ENCODE results near the gene CDC42EP3. TPM values are rescaled to one million over a fixed set of nuclear protein-coding genes. Genes with fewer than 3 reads are reported as not detected.

The CDC42EP3 gene
- total RNA-seq, 5 donors from 2014 or later (not counting 1 experiment from before 2014, with no cell fraction given): 30.0 to 60.3 (median 37.6) TPM

DNA sequence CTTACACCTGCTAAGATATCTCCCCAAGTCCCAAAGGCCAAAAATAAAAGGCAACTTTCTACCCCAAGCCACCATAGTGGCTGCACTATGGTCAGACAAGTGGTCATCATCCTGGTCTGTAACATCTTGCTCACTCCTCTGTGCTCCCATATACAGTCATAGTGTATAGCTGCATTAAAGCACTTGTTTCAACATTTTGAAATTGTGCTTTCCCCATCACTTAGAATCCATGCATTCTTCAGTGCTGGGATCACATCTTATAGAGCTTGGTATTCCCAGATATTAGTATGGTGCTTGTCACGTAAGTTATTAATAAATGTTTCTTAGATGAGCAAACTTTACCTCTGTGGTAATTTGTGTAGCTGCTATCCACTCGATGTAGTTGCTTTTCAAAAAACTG is 40.4 kb upstream of the CDC42EP3 start:
- H3K4me3 Mint-ChIP-seq: peak overlapping the region in 1 of 3 donors; percentile 46
- POLR2A ChIA-PET: interaction anchor here (0.5 to 0.7 kb wide), 3 partner anchors 68 to 509 kb away, joined by 6 to 9 read pairs (median 8); no protein-coding TSS in a partner anchor
- H3K27ac Mint-ChIP-seq: peak overlapping the region; percentile 62 to 75

DNA sequence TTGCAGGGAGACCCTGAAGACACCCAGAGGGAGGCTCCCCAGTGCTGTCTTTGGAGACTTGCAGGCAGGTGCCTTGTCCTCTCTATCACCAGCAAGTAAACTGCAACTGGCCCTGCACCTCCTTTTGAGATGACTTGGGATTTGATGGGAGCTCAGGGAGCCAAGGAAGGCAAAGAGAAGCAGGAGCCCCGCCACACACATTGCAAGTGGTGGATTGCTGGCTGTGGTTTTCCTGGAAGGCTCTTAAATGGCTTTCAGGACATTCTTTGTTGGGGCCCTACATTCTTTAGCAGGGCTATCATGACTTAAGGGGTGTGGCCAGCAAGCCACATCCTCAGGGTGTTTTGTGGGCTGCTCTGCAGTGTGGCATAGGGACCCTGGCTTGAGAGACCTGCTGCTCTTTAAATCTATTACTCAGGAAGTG is 39.9 kb upstream of the CDC42EP3 start:
- Mint-ChIP-seq H3K9me3 (peaks cover 0 to 15% (median 3%) of the 10 kb centered on the region in 3 donors), H3K4me3 (peak overlapping the region in 1 of 3 donors; percentile 46), H3K4me1 (peaks cover 42 to 55% (median 51%) of the 10 kb centered on the region in 3 donors), H3K36me3 (peaks cover 2% of the 10 kb centered on the region), H3K27ac (peak overlapping the region; percentile 62 to 75), H3K27me3 (no peaks in the 10 kb centered on the region)
- H3K27me3 ChIP-seq (replicated peaks in 1 of 2; ENCODE audit: control insufficient read depth in 2 of 2, extremely low read depth in 1 of 2, insufficient read depth in 2 of 2, low read length in 1 of 2): no peaks in the 10 kb centered on the region
- peaks cover 16 to 18% of the 10 kb centered on the region in 2 experiments for H3K4me1 ChIP-seq (ENCODE audit: control insufficient read depth in 1 of 2, extremely low read depth in 1 of 2, insufficient read depth in 2 of 2, low read length in 2 of 2)
- ChIA-PET CTCF (interaction anchor here in 1 of 2 donors (0.5 to 0.6 kb wide), 2 partner anchors 167 to 511 kb away, joined by 3 read pairs; no protein-coding TSS in a partner anchor), POLR2A (no interaction called here)
- H3K36me3 ChIP-seq (ENCODE audit: control insufficient read depth in 2 of 2, extremely low read depth in 1 of 2, insufficient read depth in 1 of 2, low read length in 1 of 2): no peaks in the 10 kb centered on the region
- ATAC-seq (replicated peaks in 1 of 4) (peak; percentile 78 to 98 (median 90)), DNase-seq (peak in 32 of 35 experiments; percentile 1 to 48 (median 17))
- H3K9me3 ChIP-seq: peaks cover 2% of the 10 kb centered on the region
- no peak overlapping the region for H3K4me3 ChIP-seq (ENCODE audit: control insufficient read depth in 1 of 2, extremely low read depth in 1 of 2, low read length in 1 of 2)
- 0% methylated on average over 1 of the region's 1 CpG for WGBS (ENCODE audit: insufficient coverage)
- peak overlapping the region; percentile 46 for H3K27ac ChIP-seq (ENCODE audit: low read length)

More for the DNA sequence above, 40.4 kb upstream of the CDC42EP3 start:
- Histone ChIP-seq H3K27ac (ENCODE audit: low read length) (peak overlapping the region; percentile 46), H3K9me3 (peaks cover 2% of the 10 kb centered on the region), H3K27me3 (replicated peaks in 1 of 2; ENCODE audit: control insufficient read depth in 2 of 2, extremely low read depth in 1 of 2, insufficient read depth in 2 of 2, low read length in 1 of 2) (no peaks in the 10 kb centered on the region), H3K4me1 (ENCODE audit: control insufficient read depth in 1 of 2, extremely low read depth in 1 of 2, insufficient read depth in 2 of 2, low read length in 2 of 2) (peaks cover 16 to 18% of the 10 kb centered on the region in 2 experiments), H3K4me3 (ENCODE audit: control insufficient read depth in 1 of 2, extremely low read depth in 1 of 2, low read length in 1 of 2) (no peak overlapping the region), H3K36me3 (ENCODE audit: control insufficient read depth in 2 of 2, extremely low read depth in 1 of 2, insufficient read depth in 1 of 2, low read length in 1 of 2) (no peaks in the 10 kb centered on the region)
- Mint-ChIP-seq H3K27me3 (no peaks in the 10 kb centered on the region), H3K4me1 (peaks cover 37 to 52% (median 48%) of the 10 kb centered on the region in 3 donors), H3K36me3 (peaks cover 4% of the 10 kb centered on the region), H3K9me3 (peaks cover 0 to 17% (median 3%) of the 10 kb centered on the region in 3 donors)
- no peak for ATAC-seq (replicated peaks in 1 of 4)
- no peak for DNase-seq
- CTCF ChIA-PET: no interaction called here
- WGBS (ENCODE audit: insufficient coverage): no CpG with 5 or more reads among the region's 2 CpGs

DNA sequence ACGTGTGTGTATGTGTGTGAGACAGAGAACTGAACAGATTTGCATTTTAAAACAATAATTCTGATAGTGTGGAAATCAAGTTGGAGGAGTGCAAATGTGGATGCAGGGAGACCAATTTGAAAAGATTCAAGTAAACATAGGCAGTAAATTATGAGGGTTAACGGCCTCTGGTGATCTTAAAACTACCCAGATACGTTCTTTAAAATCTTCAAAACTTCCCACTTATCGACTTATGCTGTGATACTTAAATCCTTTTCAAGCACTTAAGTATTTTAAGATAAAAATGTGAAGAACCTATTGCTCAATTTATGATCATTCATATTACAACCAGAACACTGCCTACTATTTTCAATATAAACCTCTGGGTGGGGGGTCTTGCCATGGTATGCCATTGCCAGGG is 37.7 kb upstream of the CDC42EP3 start:
- H3K36me3 Mint-ChIP-seq: no peaks in the 10 kb centered on the region
- H3K4me3 ChIP-seq (ENCODE audit: control insufficient read depth in 1 of 2, extremely low read depth in 1 of 2, low read length in 1 of 2): no peak overlapping the region
- 44% methylated on average over 1 of the region's 4 CpGs for WGBS (ENCODE audit: insufficient coverage)
- no peak overlapping the region for H3K4me3 Mint-ChIP-seq
- no peaks in the 10 kb centered on the region for H3K27me3 ChIP-seq (replicated peaks in 1 of 2; ENCODE audit: control insufficient read depth in 2 of 2, extremely low read depth in 1 of 2, insufficient read depth in 2 of 2, low read length in 1 of 2)
- H3K36me3 ChIP-seq (ENCODE audit: control insufficient read depth in 2 of 2, extremely low read depth in 1 of 2, insufficient read depth in 1 of 2, low read length in 1 of 2): no peaks in the 10 kb centered on the region
- H3K9me3 Mint-ChIP-seq: no peaks in the 10 kb centered on the region
- H3K27ac Mint-ChIP-seq: no peak overlapping the region
- ATAC-seq (replicated peaks in 1 of 4) (no peak), DNase-seq (no peak)
- POLR2A ChIA-PET: no interaction called here
- H3K4me1 ChIP-seq (ENCODE audit: control insufficient read depth in 1 of 2, extremely low read depth in 1 of 2, insufficient read depth in 2 of 2, low read length in 2 of 2): peaks cover 16 to 18% of the 10 kb centered on the region in 2 experiments
- H3K27me3 Mint-ChIP-seq: no peaks in the 10 kb centered on the region
- no peaks in the 10 kb centered on the region for H3K9me3 ChIP-seq
- H3K4me1 Mint-ChIP-seq: peaks cover 51 to 55% (median 55%) of the 10 kb centered on the region in 3 donors
- CTCF ChIA-PET: no interaction called here
- H3K27ac ChIP-seq (ENCODE audit: low read length): no peak overlapping the region

DNA sequence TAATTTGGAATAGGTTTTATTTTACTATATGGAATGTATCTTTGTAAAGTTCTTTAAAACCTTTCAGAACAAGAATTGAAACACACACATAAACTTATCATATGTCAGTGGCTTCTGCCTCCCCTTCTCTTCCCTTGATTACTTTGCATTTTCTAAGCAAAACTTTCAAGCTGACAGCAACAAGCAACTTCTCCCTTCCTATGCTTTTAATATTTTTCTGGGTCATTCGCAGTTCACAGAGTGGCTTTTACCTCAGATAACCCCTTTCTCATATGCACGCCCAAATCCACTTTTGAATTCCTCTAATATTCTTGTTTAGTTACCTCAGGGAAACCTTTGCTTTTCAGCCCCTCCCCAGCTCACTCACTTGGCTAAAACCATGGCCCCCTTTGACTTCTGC is 36.7 kb upstream of the CDC42EP3 start:
- Mint-ChIP-seq H3K36me3 (no peaks in the 10 kb centered on the region), H3K4me3 (no peak overlapping the region), H3K27ac (no peak overlapping the region), H3K4me1 (peaks cover 46 to 49% (median 49%) of the 10 kb centered on the region in 3 donors), H3K9me3 (no peaks in the 10 kb centered on the region), H3K27me3 (no peaks in the 10 kb centered on the region)
- ChIA-PET POLR2A (no interaction called here), CTCF (no interaction called here)
- Histone ChIP-seq H3K4me1 (ENCODE audit: control insufficient read depth in 1 of 2, extremely low read depth in 1 of 2, insufficient read depth in 2 of 2, low read length in 2 of 2) (peaks cover 15 to 16% of the 10 kb centered on the region in 2 experiments), H3K9me3 (no peaks in the 10 kb centered on the region), H3K27ac (ENCODE audit: low read length) (no peak overlapping the region), H3K27me3 (replicated peaks in 1 of 2; ENCODE audit: control insufficient read depth in 2 of 2, extremely low read depth in 1 of 2, insufficient read depth in 2 of 2, low read length in 1 of 2) (no peaks in the 10 kb centered on the region), H3K4me3 (ENCODE audit: control insufficient read depth in 1 of 2, extremely low read depth in 1 of 2, low read length in 1 of 2) (no peak overlapping the region), H3K36me3 (ENCODE audit: control insufficient read depth in 2 of 2, extremely low read depth in 1 of 2, insufficient read depth in 1 of 2, low read length in 1 of 2) (no peaks in the 10 kb centered on the region)
- no peak for DNase-seq
- WGBS (ENCODE audit: insufficient coverage): 76% methylated on average over 2 of the region's 2 CpGs
- no peak for ATAC-seq (replicated peaks in 1 of 4)

DNA sequence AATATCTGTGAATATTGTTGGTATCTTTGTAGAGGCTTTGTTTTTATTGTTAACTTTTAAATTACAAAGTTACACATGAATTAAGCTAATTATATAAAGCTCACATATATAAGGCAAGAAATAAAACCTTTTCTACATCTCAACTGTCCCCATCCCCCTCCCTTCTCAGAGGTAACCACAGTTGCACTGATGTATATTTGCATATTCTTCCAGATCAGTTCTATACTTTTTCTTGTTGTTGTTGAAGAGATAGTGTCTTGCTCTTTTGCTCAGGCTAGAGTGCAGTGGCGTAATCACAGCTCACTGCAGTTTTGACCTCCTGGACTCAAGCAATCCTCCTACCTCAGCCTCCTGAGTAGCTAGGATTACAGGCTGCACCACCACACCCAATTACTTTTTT is 36.0 kb upstream of the CDC42EP3 start:
- H3K4me1 Mint-ChIP-seq: peaks cover 42 to 44% (median 44%) of the 10 kb centered on the region in 3 donors
- no peak overlapping the region for H3K27ac ChIP-seq (ENCODE audit: low read length)
- CTCF ChIA-PET: interaction anchor here in 1 of 2 donors (0.6 kb wide), 1 partner anchor 183 kb away, joined by 6 read pairs; no protein-coding TSS in a partner anchor
- no peak overlapping the region for H3K4me3 ChIP-seq (ENCODE audit: control insufficient read depth in 1 of 2, extremely low read depth in 1 of 2, low read length in 1 of 2)
- no peak overlapping the region for H3K4me3 Mint-ChIP-seq
- no peak overlapping the region for H3K27ac Mint-ChIP-seq
- no peaks in the 10 kb centered on the region for H3K9me3 Mint-ChIP-seq
- H3K36me3 Mint-ChIP-seq: no peaks in the 10 kb centered on the region
- POLR2A ChIA-PET: no interaction called here
- ATAC-seq (replicated peaks in 1 of 4) (no peak), DNase-seq (no peak)
- peaks cover 13 to 16% of the 10 kb centered on the region in 2 experiments for H3K4me1 ChIP-seq (ENCODE audit: control insufficient read depth in 1 of 2, extremely low read depth in 1 of 2, insufficient read depth in 2 of 2, low read length in 2 of 2)
- no peaks in the 10 kb centered on the region for H3K36me3 ChIP-seq (ENCODE audit: control insufficient read depth in 2 of 2, extremely low read depth in 1 of 2, insufficient read depth in 1 of 2, low read length in 1 of 2)
- H3K27me3 Mint-ChIP-seq: no peaks in the 10 kb centered on the region
- no peaks in the 10 kb centered on the region for H3K27me3 ChIP-seq (replicated peaks in 1 of 2; ENCODE audit: control insufficient read depth in 2 of 2, extremely low read depth in 1 of 2, insufficient read depth in 2 of 2, low read length in 1 of 2)
- no peaks in the 10 kb centered on the region for H3K9me3 ChIP-seq
- WGBS (ENCODE audit: insufficient coverage): no CpG with 5 or more reads among the region's 1 CpG

DNA sequence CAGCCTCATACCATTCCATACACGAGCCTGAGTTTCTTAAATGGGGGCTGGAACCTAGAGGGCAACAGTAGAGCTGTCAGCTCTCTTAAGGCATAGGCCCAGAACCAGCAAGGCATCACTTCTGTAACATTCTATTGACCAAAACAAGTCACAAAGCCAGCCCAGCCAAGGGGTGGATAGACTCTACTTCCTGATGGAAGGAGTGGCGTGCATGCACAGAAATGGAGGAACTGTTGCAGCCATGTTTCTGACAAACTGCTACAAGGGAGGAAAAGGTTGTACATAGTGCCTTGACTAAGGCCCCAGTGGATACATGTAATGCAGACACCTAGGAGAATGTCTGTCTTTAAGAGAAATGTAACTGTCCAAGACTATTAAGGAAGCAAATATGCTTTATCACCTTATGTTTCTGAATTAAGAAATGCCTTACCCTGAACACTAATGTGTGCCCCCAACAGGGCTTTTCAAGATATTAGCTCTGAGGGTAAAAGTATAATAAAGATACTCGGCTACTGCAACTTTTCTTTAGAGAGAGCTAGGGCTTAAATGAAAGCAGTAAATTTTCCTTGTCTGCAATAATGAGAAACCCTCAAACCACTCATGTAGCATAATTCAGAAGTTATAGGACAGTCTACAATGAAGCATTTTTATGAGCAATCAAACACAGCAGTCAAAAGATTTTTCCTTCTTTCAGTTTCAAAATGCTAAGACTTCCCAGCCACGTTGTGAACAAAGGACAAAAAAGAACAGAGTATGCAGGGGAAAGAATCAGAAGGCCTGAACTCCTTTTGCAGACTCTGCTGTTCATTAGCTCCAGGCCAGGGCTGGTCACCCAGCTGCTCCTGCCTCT is 35.1 kb upstream of the CDC42EP3 start:
- Histone ChIP-seq H3K4me1 (ENCODE audit: control insufficient read depth in 1 of 2, extremely low read depth in 1 of 2, insufficient read depth in 2 of 2, low read length in 2 of 2) (peaks cover 9 to 12% of the 10 kb centered on the region in 2 experiments), H3K9me3 (no peaks in the 10 kb centered on the region), H3K27me3 (replicated peaks in 1 of 2; ENCODE audit: control insufficient read depth in 2 of 2, extremely low read depth in 1 of 2, insufficient read depth in 2 of 2, low read length in 1 of 2) (no peaks in the 10 kb centered on the region), H3K27ac (ENCODE audit: low read length) (no peak overlapping the region), H3K36me3 (ENCODE audit: control insufficient read depth in 2 of 2, extremely low read depth in 1 of 2, insufficient read depth in 1 of 2, low read length in 1 of 2) (no peaks in the 10 kb centered on the region), H3K4me3 (ENCODE audit: control insufficient read depth in 1 of 2, extremely low read depth in 1 of 2, low read length in 1 of 2) (no peak overlapping the region)
- ChIA-PET POLR2A (no interaction called here), CTCF (interaction anchor here in 1 of 2 donors (0.7 kb wide), 1 partner anchor 292 kb away, joined by 3 read pairs; no protein-coding TSS in a partner anchor)
- ATAC-seq (replicated peaks in 1 of 4) (no peak), DNase-seq (no peak)
- H3K4me1 Mint-ChIP-seq: peaks cover 36 to 37% (median 37%) of the 10 kb centered on the region in 3 donors
- H3K27me3 Mint-ChIP-seq: no peaks in the 10 kb centered on the region
- no peaks in the 10 kb centered on the region for H3K36me3 Mint-ChIP-seq
- H3K4me3 Mint-ChIP-seq: no peak overlapping the region
- 83% methylated on average over 1 of the region's 4 CpGs for WGBS (ENCODE audit: insufficient coverage)
- H3K9me3 Mint-ChIP-seq: peaks cover 0 to 5% (median 3%) of the 10 kb centered on the region in 3 donors
- peak overlapping the region in 1 of 2 donors; percentile 19 for H3K27ac Mint-ChIP-seq

Measured in T-cell (primary cell).